ENCODE data around the gene FRMD4A. TPM values are rescaled to one million over a fixed set of nuclear protein-coding genes. Genes with fewer than 3 reads are reported as not detected.
"Not testable (repeated sequence)": the region's sequence is repeated elsewhere in the genome, so short reads cannot be mapped to it uniquely, and the experiment has no call there.

The FRMD4A gene
- total and polyA plus RNA-seq, 12 donors, result 9.1 to 29.6 (median 14.6) TPM

- H3K9me3 ChIP-seq (replicated peaks in 1 of 3), result no peaks in the 10 kb centered on the region
- no peak overlapping the region for H3K27ac ChIP-seq
- no peak for DNase-seq
- H3K27me3 ChIP-seq, result no peaks in the 10 kb centered on the region
- H3K4me3 ChIP-seq, result no peak overlapping the region
- 75 to 81% (median 77%) methylated on average over 5 of the region's 5 CpGs for whole genome bisulfite sequencing, 4 donors
- H3K36me3 ChIP-seq (replicated peaks in 1 of 2), result no peaks in the 10 kb centered on the region
- intact Hi-C loops (cut with DNase I), result no loop called here
- no peaks in the 10 kb centered on the region for H3K4me1 ChIP-seq (replicated peaks in 1 of 2)
- TF ChIP-seq POLR2A (IDR thresholded peaks at IDR 0.05) (no peak), CTCF (IDR thresholded peaks at IDR 0.05) (no peak)
Observed at GRCh38 chr10:14219411-14219810, 111.3 kb downstream of the FRMD4A start.

- Histone ChIP-seq H3K4me3 (no peak overlapping the region), H3K4me1 (replicated peaks in 1 of 2) (no peaks in the 10 kb centered on the region), H3K27ac (no peak overlapping the region), H3K27me3 (no peaks in the 10 kb centered on the region), H3K36me3 (replicated peaks in 1 of 2) (no peaks in the 10 kb centered on the region), H3K9me3 (replicated peaks in 1 of 3) (no peaks in the 10 kb centered on the region)
- TF ChIP-seq POLR2A (IDR thresholded peaks at IDR 0.05) (no peak), CTCF (IDR thresholded peaks at IDR 0.05) (no peak)
- WGBS, 4 donors, result 71 to 87% (median 78%) methylated on average over 7 of the region's 7 CpGs
- no peak for DNase-seq
- intact Hi-C loops (cut with DNase I), result no loop called here
Observed at GRCh38 chr10:14215641-14216040, 115.1 kb downstream of the FRMD4A start.

- H3K4me1 ChIP-seq (replicated peaks in 1 of 2); H3K36me3 ChIP-seq (replicated peaks in 1 of 2); H3K4me3 ChIP-seq; H3K27me3 ChIP-seq; H3K27ac ChIP-seq; intact Hi-C loops (cut with DNase I); DNase-seq; H3K9me3 ChIP-seq (replicated peaks in 1 of 3): not testable (repeated sequence)
- whole genome bisulfite sequencing, 4 donors, result 75 to 81% (median 77%) methylated on average over 7 of the region's 7 CpGs
Observed at GRCh38 chr10:14213703-14214102, 117.0 kb downstream of the FRMD4A start.

GRCh38 chr10:14211610-14212009 is 119.1 kb downstream of the FRMD4A start:
- intact Hi-C loops (cut with DNase I), result no loop called here
- Histone ChIP-seq H3K9me3 (replicated peaks in 1 of 3) (no peaks in the 10 kb centered on the region), H3K27ac (no peak overlapping the region), H3K4me3 (no peak overlapping the region), H3K27me3 (no peaks in the 10 kb centered on the region), H3K4me1 (replicated peaks in 1 of 2) (no peaks in the 10 kb centered on the region), H3K36me3 (replicated peaks in 1 of 2) (no peaks in the 10 kb centered on the region)
- TF ChIP-seq POLR2A (IDR thresholded peaks at IDR 0.05) (no peak), CTCF (IDR thresholded peaks at IDR 0.05) (no peak)
- DNase-seq, result no peak
- 67 to 75% (median 74%) methylated on average over 4 of the region's 4 CpGs for WGBS, 4 donors

GRCh38 chr10:14208231-14208630 is 122.5 kb downstream of the FRMD4A start:
- DNase-seq, result no peak
- no peak overlapping the region for H3K4me3 ChIP-seq
- H3K27me3 ChIP-seq, result no peaks in the 10 kb centered on the region
- intact Hi-C loops (cut with DNase I), result no loop called here
- WGBS, 4 donors, result 83 to 99% (median 90%) methylated on average over 4 to 5 of the region's 5 CpGs
- TF ChIP-seq POLR2A (IDR thresholded peaks at IDR 0.05) (no peak), CTCF (IDR thresholded peaks at IDR 0.05) (no peak)
- no peaks in the 10 kb centered on the region for H3K36me3 ChIP-seq (replicated peaks in 1 of 2)
- H3K4me1 ChIP-seq (replicated peaks in 1 of 2), result no peaks in the 10 kb centered on the region
- no peaks in the 10 kb centered on the region for H3K9me3 ChIP-seq (replicated peaks in 1 of 3)
- H3K27ac ChIP-seq, result no peak overlapping the region
